A673 (cell line): ENCODE results near the gene VAC14. TPM values are rescaled to one million over a fixed set of nuclear protein-coding genes. Genes with fewer than 3 reads are reported as not detected.
"Not testable (repeated sequence)": the region's sequence is repeated elsewhere in the genome, so short reads cannot be mapped to it uniquely, and the experiment has no call there.

ENCODE experiments used
- Bru-seq: library from RNA; stranded (reverse); fragments of 400-500 nt; gene quantifications from one replicate; lab custom pipeline; 2021; lab: Mats Ljungman, UMichigan
- BruChase-seq, 2 experiments: library from RNA; stranded (reverse); fragments of 400-500 nt; gene quantifications; one replicate each; lab custom pipeline; 2021; lab: Mats Ljungman, UMichigan
- BruUV-seq: library from RNA; stranded (reverse); fragments of 400-500 nt; replicated peaks from 2 replicates; lab custom pipeline; 2021; lab: Mats Ljungman, UMichigan
- CTCF ChIA-PET: fragments of 300-600 bp; sonication (Branson Sonifier 250); formaldehyde crosslinking; loops from one replicate; lab custom pipeline; 2022; ENCODE audit warnings: antibody characterized with exemption; lab: Charles Lee
- POLR2A ChIA-PET: fragments of 300-600 bp; sonication (Branson Sonifier 250); formaldehyde crosslinking; loops from one replicate; lab custom pipeline; 2022; ENCODE audit warnings: antibody characterized with exemption; ENCODE audit not compliant: low non-redundant PET; lab: Charles Lee
- DNase-seq: peaks from one replicate; pipeline ENCODE4 v3.0.0-alpha.2; 2015; ENCODE audit warnings: low spot score
- H3K27ac ChIP-seq: fragments of 200-600 bp; sonication (generic); 2 replicates; pipeline ENCODE4 v1.5.1; 2016; ENCODE audit warnings: mixed run types, low read depth, mild to moderate bottlenecking, mixed read lengths, antibody characterized with exemption, low read length; ENCODE audit not compliant: poor library complexity, severe bottlenecking
- H3K27me3 ChIP-seq: fragments of 200-600 bp; sonication (generic); replicated peaks from 2 replicates; pipeline ENCODE4 v1.6.1; 2017; ENCODE audit warnings: mixed run types, low read depth, mild to moderate bottlenecking, mixed read lengths, antibody characterized with exemption, low read length; ENCODE audit not compliant: insufficient read depth, poor library complexity
- H3K36me3 ChIP-seq: fragments of 200-600 bp; sonication (generic); 2 replicates; pipeline ENCODE4 v1.6.1; 2016; ENCODE audit warnings: mixed run types, mild to moderate bottlenecking, mixed read lengths, antibody characterized with exemption, low read length; ENCODE audit not compliant: insufficient read depth, poor library complexity, severe bottlenecking
- H3K4me1 ChIP-seq: fragments of 200-600 bp; sonication (generic); 2 replicates; pipeline ENCODE4 v1.6.1; 2017; ENCODE audit warnings: mixed run types, mild to moderate bottlenecking, mixed read lengths, antibody characterized with exemption, low read length; ENCODE audit not compliant: insufficient read depth, poor library complexity, severe bottlenecking
- H3K4me3 ChIP-seq: fragments of 200-600 bp; sonication (generic); 2 replicates; pipeline ENCODE4 v1.5.1; 2016; ENCODE audit warnings: low read depth, mixed run types, mild to moderate bottlenecking, mixed read lengths, low read length; ENCODE audit not compliant: poor library complexity, severe bottlenecking
- H3K9me3 ChIP-seq: fragments of 200-600 bp; sonication (generic); 2 replicates; pipeline ENCODE4 v1.6.1; 2016; ENCODE audit warnings: mixed run types, low read depth, mild to moderate bottlenecking, mixed read lengths, antibody characterized with exemption, low read length; ENCODE audit not compliant: poor library complexity, severe bottlenecking
- CTCF ChIP-seq: fragments of 300-800, 200-600 bp; sonication (generic); conservative IDR thresholded peaks from 2 replicates; pipeline ENCODE4 v1.5.1; 2017; ENCODE audit warnings: low read depth, mild to moderate bottlenecking, antibody characterized with exemption, low read length, moderate library complexity, mixed read lengths
- EZH2 ChIP-seq: fragments of 200-600 bp; sonication (generic); IDR thresholded peaks from 2 replicates; pipeline ENCODE4 v1.6.1; 2017; ENCODE audit warnings: borderline replicate concordance, low read depth, mild to moderate bottlenecking, mixed read lengths, antibody characterized with exemption, low read length; ENCODE audit not compliant: poor library complexity, severe bottlenecking
- intact Hi-C: fragments of 100-400 bp; cut with micrococcal nuclease; formaldehyde crosslinking; loops from one replicate; pipeline ENCODE4 v1.10.0; 2022; ENCODE audit not compliant: unreplicated experiment
- long read RNA-seq: library from polyadenylated mRNA; stranded (forward); transcript quantifications from one replicate; pipeline ENCODE4 v2.0.0, GENCODE V29; 2022
- total RNA-seq: library from RNA; stranded (reverse); gene quantifications from 2 replicates; pipeline ENCODE4 v1.2.3, GENCODE V29; 2021

VAC14 gene
- 46.6 and 47.2 TPM in 2 replicates for total RNA-seq
- Bru-seq, nascent RNA = percentile 65 among the genes with signal in this experiment
- BruChase-seq, experiment 1, labeled RNA remaining after a 2-hour chase = percentile 63 among the genes with signal in this experiment
- percentile 68 among the genes with signal in this experiment for BruChase-seq, experiment 2, labeled RNA remaining after a 6-hour chase
- long read RNA-seq, transcript VAC14-201 (19 exons, 3,099 nt) = major isoform, 119 of 176 reads
- long read RNA-seq, transcript VAC14-212 (1 exons, 3,609 nt) = minor isoform, 12 of 176 reads
- long read RNA-seq, partial matches to known transcripts = 13 of 176 reads
- long read RNA-seq, other reads (novel, unspliced or antisense) = 30 of 176 reads

- Histone ChIP-seq H3K9me3 (no peaks in the 10 kb centered on the region), H3K36me3 (no peaks in the 10 kb centered on the region), H3K4me1 (peaks cover 8% of the 10 kb centered on the region), H3K4me3 (peak within 1 kb of the TSS; percentile 81), H3K27me3 (peaks cover 7% of the 10 kb centered on the region), H3K27ac (peak within 1 kb of the TSS; percentile 67)
- intact Hi-C loops = no loop called here
- TF ChIP-seq EZH2 (no peak), CTCF (no peak)
- CTCF ChIA-PET = no interaction called here
- POLR2A ChIA-PET = interaction anchor here (0.6 kb wide), 1 partner anchor 58 kb away, joined by 3 read pairs; no protein-coding TSS in a partner anchor
- no TSS peak for BruUV-seq
- peak; percentile 92 for DNase-seq
Observed at GRCh38 chr16:70800781-70801480, at the start of gene VAC14. TSS of gene VAC14 (minus strand) at chr16:70801158. CDS start at chr16:70800900, 258 bp downstream.

GRCh38 chr16:70823498-70824118 is 22.6 kb upstream of the VAC14 start:
- H3K27ac ChIP-seq, H3K27me3 ChIP-seq, CTCF ChIA-PET, H3K36me3 ChIP-seq, H3K4me3 ChIP-seq, DNase-seq, BruUV-seq, POLR2A ChIA-PET, H3K9me3 ChIP-seq, H3K4me1 ChIP-seq, intact Hi-C loops: not testable (repeated sequence)

GRCh38 chr16:70822734-70823133 is 21.8 kb upstream of the VAC14 start:
- DNase-seq, H3K27me3 ChIP-seq, CTCF ChIA-PET, H3K4me3 ChIP-seq, H3K27ac ChIP-seq, POLR2A ChIA-PET, intact Hi-C loops, H3K36me3 ChIP-seq, BruUV-seq, H3K4me1 ChIP-seq, H3K9me3 ChIP-seq: not testable (repeated sequence)

GRCh38 chr16:70818088-70818487 is 17.1 kb upstream of the VAC14 start:
- H3K4me1 ChIP-seq, H3K27ac ChIP-seq, BruUV-seq, H3K27me3 ChIP-seq, CTCF ChIA-PET, DNase-seq, H3K9me3 ChIP-seq, POLR2A ChIA-PET, intact Hi-C loops, H3K4me3 ChIP-seq, H3K36me3 ChIP-seq: not testable (repeated sequence)
